GM19438 (cell line): Measurements from ENCODE around the gene TRIM9.

ENCODE experiments used
- ATAC-seq: cut with Tn5 transposase; IDR thresholded peaks from one replicate; pipeline ENCODE4 v1.9.1; 2021; ENCODE audit warnings: low read depth; ENCODE audit not compliant: unreplicated experiment

Gene TRIM9

DNA sequence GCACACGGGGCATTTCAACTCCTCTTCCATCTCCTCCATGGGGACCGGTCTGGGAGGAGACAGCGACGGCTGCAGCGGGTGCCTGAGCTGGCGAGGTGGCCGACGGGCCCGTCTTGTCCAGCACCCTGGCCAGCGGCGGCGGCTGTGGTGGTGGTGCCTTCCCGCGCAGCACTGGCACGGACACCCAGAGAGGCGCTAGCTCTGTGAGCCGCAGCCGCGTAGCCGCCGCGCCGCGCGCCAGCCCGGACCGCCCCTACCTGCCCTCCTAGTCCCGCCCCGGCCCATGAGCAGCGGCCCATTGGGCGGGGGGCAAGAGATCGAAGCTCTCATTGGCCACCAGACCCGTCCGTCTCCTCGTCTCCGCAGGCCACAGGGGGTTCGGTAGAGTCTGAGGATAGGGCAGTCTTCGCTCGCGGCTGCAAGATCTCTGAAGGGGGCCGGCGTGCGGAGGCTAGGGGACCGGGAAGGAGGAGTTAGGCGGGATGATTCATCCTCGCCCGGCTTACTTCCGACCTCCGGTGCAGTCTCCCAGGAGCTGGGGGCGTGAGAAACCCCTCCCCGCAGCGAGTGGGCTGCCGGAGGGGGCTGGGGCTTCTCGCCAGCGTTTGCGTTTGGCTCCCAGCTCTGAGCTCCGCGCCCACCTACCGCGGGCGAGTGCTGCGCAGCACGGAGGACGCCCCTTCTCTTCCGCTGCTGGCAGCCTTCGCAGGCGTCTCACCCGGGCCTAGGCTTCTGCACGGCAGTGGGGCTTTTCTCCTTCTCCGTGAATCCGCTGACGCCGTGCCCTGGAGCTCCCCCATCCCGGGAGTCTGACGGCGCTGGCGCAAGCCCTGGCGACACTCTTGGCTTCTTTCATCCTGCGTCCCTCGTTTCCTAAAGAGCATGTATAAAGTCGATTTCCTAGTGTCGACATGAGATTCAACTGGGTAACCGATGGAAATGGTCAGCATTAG, at the start of gene TRIM9:
Gene TRIM9, minus strand, starts transcription at position 205 of the 953 bp plus-strand sequence. Its CDS starts 166 bp downstream, at position 39.
- ATAC-seq = peak; percentile 99

DNA sequence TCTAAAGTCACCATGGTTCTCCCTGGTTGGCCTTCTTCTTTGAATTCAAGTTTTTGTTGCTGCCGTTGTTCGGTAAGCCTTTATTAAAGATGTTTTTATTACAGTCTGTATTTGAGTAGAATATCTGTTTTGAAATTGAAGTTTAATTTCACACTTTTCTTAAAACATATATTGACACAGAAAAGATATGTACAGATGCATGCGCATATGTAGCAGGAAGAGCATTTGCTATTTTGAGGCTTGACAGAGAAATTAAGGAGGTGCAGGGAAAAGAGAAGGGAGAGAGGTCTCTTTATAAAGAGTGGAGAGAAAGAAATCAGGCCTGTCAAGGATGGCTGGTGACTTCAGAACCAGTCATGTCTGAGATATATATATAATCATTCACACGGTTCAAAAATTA, 46.0 kb upstream of the TRIM9 start:
- no peak for ATAC-seq

DNA sequence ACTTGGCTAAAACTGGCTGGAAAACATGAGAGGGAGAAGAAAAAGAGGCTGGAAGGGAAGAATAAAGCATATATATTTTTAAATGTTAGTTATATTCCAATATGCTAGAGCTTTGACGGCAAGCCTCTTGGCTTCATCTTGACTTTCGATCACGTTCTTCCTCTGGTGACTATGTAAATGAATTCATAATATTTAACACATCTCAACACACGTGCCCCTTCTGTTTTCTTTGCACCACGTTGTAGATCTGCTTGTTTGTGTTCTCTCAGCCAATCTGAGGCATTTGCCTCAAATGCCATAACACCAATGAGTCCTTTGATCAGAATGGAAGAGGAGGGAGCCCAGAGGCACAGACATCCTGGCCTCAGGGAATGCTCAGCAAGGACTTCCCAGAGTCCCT, 45.4 kb upstream of the TRIM9 start:
- no peak for ATAC-seq

DNA sequence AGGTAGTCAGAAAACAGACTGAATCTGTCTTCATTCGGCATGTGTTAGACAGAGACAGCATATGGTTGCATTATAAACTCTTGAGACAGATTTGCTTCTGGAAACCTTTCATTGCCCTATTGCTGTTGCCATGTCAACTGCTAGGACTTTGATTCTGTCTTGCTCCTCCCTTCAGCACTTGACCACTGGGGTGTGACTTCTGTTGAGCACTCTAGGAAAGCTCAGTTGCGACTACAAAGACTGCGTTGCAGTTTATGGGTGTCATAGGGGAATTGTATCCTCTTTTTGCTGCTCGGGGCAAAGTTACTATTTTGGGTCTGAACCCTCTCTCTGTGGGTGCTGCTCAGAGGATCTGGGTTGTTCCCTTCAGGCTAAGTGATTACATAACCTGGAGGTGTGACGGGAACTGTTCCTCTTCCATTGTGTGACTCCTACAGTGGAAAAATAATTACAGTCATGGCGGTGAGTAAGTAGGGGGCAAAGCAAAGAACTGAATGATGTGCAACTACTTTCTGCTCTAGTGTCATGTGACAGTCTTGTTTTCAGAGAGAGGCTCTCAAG, 44.3 kb upstream of the TRIM9 start:
- no peak for ATAC-seq

DNA sequence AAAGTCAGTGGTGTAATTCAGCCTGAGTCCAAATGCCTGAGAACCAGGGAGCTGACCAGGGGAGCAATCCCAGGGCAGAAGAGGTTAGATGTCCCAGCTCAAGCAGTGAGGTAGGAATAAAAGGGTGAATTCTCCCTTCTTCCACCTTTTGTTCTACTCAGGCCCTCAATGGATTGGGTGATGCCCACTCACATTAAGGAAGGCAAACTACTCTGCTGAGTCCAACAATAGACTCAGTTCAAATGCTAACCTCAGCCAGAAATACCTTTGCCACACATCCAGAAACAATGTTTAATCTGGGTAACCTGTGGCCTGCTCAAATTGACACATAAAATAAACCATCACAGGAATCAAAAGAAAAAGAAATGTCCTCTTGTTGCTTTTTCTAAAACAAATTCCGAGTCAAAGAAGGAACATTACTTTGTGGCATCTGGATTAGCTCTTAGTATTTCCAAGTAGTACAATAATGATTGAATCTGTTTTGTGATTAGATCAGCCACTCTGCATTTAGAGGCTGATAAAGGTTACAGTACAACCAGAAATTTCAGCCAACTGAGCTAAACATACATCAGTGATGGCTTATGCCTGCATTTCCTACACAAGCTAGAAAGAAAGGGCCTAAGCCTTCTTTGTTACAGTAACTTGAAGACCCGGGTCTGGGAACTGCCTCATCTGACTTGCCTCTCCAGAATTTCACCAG, 43.6 kb upstream of the TRIM9 start:
- no peak for ATAC-seq

DNA sequence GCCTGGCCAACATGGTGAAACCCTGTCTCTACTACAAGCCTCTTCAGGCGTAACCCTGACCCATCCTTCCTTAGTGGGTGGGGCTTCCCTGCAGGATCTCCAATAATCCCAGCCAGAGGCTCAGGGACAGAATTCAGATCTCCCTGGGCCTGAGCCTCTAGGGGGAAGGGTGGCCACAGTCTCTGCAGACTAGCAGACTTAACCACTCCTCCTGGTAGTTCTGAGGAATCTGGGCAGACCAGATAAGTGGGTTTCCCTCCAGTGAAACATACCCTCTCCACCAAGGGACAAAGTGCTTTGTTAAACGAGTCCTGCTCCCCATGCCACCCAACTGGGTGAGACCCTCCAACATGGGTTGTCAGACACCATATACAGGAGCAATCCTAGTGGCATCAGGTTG, 36.6 kb upstream of the TRIM9 start:
- no peak for ATAC-seq

DNA sequence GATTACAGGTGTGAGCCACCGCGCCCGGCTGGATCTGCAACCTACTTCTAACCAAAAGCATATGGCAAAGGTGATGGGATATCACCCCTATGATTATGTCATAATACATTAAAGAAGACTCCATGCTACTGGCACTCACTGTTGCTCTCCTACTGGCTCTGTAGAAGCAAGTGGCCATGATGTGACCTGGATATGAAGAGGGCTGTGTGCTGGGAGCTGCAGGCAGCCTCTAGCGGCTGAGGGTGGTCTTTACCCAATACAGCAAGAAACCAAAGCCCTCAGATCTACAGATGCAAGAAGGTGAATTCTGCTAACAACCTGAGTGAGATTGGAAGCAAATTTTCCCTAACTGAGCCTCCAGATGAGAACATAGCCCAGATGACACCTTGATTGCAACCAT, 34.2 kb upstream of the TRIM9 start:
- ATAC-seq = no peak

DNA sequence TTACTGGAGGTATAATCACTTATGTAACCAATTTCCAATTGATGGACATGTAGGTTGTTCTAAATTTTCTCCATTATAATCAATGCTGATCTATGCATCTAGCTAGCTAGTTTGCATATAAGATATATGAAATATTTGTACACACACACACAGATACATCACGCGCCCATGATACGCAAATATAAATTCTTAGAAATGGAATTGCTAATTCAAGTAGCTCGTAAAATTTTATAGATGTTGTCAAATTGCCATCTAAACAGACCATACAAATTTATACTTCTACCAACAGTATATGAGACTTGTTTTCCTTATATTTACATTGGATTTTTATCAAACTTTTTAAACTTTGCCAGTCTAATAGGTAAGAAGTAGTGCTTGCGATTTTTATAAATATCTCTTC, 29.1 kb upstream of the TRIM9 start:
- ATAC-seq = no peak

DNA sequence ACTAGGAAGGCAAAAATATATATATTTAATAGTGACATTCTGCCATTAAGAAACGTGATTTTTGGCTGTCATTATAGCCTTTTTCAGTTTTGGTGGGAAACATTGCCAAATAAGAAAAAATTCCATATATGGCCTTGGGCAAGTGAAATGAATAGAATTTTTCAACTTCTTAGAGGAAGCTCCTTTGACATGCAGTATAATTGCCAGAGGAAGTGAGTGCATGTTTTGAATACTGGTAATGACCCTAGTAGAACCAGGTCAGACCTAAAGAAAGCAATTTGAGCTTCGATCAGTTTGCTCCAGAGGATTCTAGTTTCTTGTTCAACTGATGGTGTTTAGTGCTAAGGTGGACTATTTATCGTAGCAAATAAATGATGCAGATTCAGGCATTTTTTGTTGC, 26.2 kb upstream of the TRIM9 start:
- no peak for ATAC-seq

DNA sequence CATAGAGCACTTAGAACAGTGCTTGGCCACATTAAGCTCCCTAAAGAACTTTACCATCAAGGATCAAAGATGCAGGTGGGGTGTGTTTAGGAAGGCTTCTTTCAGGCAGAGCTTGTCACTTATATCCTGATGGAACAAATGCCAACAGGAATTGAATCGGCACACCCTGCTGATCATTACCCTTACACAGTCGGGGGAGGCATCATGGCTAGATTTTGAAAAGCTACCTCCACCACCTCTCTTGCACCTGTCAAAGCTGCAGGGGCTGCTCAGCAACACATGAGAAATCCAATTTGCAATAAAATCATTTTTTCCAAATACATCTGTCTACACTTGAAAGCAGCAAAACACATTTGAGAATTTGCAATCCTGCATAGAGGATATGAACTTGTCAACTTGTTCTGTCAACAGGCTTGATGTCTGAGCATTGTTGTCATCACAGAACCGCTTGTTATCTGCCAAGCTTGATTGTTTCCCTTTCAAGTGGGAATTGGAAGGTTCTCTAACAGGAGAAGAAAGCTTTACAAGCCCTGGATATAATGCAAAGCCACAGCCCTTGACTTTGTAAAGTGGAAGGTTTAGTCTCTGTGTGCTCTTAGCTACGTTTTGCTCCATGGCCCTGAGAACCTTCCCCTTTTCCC, 24.6 kb upstream of the TRIM9 start:
- ATAC-seq = no peak

DNA sequence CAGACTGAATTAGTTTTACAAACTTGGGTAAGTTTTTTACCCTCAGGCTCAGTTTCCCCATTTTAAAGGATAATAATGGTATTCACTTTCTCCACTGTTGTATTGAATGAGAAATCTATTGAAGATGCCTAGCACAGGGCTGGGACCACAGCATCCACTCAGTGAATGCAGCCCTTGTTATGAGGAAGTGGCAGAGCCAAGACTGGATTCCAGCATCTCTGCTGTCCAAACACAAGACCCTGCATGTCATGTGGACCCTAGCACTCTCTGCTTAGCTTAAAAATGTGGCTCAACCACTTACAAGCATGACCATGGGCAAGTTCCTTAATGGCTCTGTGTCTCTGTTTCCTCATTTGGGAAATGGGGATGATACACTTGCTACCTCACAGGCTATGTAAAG, 24.1 kb upstream of the TRIM9 start:
- ATAC-seq = no peak

DNA sequence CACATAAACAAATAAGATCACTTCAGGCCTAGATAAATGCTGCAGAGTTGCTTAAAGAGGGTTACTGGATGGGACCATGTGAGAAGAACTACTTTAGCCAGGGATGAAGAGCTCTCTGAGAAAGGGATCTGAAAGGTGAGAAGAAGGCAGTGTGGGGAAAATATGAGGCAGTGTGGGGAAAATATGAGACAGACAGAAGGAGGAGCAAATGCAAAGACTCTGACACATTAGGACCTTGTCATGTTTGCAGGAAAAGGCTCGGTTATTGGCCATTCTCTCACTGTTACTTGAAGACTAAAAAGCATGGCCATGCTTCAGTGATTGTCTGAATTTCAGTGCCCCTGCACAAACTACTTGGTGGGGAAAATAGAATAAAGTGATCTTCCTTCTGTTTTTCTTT, 22.7 kb upstream of the TRIM9 start:
- ATAC-seq = no peak

DNA sequence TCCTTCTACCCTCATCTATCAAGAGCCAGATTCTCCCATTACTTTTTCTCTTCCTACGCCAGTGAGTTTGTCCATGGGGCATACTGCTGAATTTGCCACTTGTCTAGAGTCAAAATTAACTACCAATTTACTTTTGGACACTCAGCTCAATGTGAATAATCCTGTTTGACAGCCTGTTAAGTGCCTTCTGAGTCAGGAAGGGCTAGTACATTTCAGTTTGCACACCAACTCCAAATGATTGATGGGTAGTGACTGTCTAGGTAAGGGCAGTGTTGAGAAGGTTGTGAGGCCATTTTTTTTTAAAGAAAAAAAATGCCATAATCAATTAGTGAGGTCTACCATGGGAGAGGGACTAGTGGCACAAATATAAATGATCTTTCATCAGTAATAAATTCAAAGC, 21.8 kb upstream of the TRIM9 start:
- no peak for ATAC-seq

DNA sequence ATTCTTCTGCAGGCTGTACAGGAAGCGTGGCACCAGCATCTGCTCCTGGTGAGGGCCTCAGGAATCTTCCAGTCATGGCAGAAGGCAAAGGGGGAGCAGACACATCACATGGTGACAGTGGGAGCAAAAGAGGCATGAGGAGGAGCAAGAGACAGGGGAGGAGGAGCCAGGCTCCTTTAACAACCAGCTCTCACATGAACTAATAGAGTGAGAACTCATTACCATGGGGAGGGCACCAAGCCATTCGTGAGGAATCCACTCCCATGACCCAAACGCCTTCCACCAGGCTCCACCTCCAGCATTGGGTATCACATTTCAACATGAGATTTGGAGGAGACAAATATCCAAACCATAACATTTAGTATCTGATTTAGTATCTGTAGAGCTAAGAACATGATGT, 14.7 kb upstream of the TRIM9 start:
- no peak for ATAC-seq

DNA sequence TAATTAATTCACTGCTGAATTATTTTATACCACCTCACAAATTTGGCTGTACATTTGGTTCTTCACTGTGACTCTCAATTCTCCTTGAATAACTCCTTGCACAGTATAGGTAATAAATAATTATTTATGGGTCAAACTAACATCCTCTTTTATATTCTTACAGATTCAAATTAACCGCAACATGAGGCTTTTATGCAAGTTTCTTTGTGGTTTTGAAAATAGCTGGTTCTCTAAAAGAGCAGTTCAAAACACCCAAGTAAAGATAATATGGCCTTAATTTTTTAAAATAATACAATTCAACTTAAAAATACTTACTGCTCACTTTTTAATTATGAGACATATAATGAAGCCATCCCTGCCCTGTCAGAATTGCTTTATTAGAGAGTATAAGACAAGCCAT, 12.9 kb upstream of the TRIM9 start:
- no peak for ATAC-seq

DNA sequence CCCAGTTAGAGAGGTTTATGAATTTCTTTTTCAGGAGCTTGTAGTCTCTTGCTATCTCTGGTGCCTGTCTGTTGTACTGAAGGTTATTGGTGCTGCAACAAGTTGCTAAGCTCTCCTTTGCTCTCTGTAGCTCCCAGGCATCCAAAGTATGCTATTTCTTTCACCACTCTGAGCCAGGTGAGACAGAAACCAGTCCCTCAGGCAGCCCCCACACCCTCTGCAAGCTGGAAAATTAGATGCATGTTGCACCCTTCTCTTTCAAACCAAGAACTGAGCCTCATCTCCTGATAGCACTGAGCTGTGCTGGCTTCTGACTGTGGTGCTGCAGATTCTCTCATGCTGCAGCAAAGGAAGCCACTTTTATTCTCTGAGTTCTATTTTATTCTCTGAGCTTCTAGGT, 9.6 kb upstream of the TRIM9 start:
- no peak for ATAC-seq

DNA sequence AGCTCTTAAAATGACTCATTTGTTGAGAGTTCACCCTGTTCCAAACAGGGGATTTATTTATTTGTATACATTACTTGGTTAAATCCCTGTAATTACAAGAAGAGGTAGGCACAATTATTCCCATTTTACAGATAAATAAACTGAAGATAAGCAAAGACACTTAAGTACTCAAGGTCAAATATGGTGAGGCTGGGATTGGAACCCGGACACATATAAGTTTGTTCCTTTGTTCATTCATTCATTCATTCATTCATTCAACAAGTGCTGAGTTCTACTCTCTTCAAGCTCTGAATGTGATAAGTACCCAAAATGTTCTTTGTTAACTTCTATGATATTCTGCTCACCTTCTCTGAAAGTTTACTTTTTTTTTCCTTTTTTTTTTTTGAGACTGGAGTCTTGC, 2.4 kb upstream of the TRIM9 start:
- no peak for ATAC-seq

DNA sequence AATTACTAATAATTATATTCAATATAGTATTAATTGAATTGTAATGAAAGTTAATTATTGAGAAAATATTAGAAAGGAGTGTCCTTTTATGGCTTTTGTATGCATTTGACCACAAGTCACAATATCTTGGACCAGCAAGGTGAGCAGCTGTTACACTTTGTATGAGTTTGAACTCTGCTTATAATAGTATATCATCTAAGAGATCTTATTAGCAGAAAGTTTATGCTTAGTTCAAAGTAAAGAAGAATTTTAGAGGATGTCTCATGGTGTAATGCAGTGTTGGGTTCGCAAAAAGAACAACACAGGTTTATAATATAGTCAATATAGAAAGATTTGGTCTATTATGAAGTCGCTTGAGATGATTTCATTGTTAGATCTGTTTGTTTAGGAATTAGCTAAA, 2.0 kb upstream of the TRIM9 start:
- no peak for ATAC-seq

DNA sequence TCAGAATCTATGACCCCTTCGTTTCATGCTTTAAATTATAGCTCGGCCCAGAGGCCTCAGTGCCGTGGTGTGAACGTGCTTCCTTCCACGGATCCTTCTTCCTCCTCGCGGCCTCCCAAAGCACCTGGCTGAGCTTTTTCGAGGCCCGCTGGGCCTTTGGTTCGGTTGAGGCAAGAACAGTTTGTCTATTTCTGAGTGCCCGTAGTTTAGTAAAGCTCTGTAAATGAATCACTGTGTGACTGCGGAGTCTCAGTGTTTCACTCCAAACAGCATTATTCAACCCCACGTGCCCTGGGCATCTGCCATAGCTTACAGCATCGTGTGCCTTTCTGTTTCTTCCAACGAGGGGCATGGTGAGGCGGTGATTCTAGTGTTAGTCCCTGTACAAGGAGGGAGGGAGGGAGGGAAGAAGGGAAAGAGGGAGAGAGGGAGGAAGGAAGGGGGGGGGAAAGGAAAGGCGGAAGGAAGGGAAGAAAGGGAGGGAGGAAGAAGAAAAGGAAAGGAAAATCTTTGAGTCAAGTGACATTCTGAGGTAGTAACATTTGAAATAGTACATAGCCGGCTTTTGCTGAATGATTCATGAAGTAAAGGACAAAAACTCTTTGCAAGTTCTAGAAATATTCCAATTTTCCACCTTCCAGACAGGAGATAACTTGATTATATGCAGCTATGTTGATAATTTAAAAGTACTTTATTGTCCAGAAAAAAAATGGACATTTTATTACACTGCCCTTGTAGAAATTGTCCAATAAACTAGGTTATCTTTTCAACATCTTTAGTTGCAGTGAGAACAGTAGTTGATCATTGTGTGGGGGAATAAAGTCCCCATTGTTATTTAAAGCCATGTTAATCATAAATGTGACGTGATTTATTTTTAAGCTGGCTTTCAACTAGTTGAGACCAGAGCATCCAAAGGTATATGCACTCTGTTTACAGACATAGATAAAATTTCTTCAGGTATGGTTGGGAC, 1.2 kb upstream of the TRIM9 start:
- ATAC-seq = no peak

DNA sequence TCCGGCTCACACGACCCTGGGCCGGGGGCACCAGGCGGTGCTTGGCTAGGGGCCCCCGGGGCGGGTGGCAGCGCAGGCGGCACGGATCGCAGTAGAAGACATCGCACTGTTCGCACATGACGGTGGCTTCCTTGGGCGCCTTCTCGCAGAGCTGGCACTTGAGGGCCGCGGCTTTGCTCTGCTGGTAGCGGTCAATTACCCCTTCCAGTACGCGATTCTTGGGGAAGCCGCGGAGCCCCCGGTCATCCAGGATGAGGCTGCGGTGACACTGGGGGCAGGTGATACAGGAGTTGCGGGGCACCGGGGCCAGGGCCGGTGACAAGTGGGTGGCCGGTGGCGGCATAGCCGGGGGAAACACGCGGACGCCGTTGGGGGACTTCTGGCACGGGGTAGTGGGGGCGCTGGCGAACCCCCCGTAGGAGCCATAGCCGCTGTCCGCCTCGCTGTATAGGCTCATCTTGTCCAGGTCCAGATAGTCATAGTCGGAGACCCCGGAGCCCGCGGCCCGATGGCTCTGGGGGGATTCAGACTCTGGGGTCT, 553 bp downstream of the TRIM9 start:
- ATAC-seq = no peak
